Superior temporal gyrus (tissue), 1 donor: ENCODE results near the gene ZNF280A.
"Not testable (repeated sequence)": the region's sequence is repeated elsewhere in the genome, so short reads cannot be mapped to it uniquely, and the experiment has no call there.

ENCODE experiments used
- DNase-seq: peaks from one replicate; pipeline ENCODE4 v3.0.0-alpha.2; 2016; ENCODE audit errors: extremely low spot score

The ZNF280A gene

GRCh38 chr22:22538226-22538989 is 18.3 kb upstream of the ZNF280A start:
- no peak for DNase-seq

GRCh38 chr22:22536916-22537315 is 16.8 kb upstream of the ZNF280A start:
- no peak for DNase-seq

DNA sequence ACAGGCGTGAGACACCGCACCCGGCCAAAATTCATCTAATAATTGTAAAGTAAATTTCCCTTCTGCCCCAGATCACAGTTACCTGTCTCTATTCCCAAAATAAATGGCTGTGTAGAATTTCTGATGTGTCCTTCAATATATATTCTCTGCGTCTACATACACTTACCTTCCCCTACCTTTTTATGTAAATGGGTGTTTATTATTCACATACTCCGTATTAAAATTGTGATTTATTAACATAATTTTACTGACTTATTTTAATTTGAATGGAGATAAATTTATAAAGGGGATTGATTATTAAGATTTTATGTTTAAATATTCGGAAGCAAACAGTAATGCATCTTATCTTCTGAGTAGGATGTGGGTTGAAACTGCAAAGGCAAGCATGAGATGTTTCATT is 16.4 kb upstream of the ZNF280A start:
- no peak for DNase-seq

GRCh38 chr22:22535662-22536061 is 15.6 kb upstream of the ZNF280A start:
- DNase-seq = no peak

DNA sequence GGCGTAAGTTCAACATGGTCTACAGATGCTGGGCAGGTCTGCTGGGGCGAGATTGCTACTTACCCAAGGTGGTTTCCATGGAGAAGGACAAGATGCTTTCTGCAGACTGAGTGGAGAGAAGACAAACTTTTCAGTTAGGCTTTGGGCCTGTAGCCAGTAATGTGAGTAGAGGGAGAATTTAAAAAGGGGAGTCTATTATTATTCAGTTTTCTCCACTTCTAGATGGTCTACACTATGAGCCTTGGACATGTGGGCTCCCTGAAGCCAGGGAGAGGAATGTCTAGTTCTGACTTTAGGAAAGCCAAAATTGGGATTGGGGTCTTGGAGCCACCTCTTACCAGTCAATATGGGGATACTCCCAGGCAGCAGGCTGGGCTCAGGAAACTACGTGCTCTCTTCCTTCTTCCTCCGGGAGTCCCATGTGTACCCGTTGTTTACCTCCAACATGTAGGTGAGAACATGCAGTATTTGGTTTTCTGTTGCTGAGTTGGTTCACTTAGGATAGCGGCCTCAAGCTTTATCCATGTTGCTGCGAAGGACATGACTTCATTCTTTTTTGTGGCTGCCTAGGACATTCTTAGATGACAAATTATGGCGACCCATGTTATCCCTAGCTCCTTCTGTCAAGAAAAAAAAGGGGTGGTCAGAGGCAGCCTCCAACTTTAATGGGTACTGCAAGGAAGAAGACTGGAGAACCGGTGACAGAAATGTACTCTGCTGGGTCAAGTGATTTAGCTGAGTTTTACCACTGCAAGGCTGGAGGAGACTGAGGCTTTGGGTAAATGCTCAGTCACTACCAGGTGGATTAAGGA is 14.7 kb upstream of the ZNF280A start:
- no peak for DNase-seq

DNA sequence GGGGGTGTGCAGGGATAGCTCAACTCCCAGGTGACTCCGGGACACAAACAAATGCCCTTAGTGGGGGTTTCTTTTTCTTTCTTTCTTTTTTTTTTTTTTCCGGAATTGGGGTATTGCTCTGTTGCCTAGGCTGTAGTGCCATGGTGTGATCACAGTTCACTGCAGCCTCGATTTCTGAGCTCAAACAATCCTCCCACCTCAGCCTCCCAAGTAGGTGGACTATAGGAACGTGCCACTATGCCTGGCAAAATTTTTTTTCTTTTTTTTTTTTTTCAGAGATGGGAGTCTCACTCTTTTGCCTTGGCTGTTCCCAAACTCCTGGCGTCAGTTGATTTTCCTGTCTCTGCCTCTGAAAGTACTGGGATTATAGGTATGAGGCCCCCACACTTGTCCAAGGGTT is 13.8 kb upstream of the ZNF280A start:
- DNase-seq = no peak

- no peak for DNase-seq
Measured at GRCh38 chr22:22533417-22533816, 13.3 kb upstream of the ZNF280A start.

DNA sequence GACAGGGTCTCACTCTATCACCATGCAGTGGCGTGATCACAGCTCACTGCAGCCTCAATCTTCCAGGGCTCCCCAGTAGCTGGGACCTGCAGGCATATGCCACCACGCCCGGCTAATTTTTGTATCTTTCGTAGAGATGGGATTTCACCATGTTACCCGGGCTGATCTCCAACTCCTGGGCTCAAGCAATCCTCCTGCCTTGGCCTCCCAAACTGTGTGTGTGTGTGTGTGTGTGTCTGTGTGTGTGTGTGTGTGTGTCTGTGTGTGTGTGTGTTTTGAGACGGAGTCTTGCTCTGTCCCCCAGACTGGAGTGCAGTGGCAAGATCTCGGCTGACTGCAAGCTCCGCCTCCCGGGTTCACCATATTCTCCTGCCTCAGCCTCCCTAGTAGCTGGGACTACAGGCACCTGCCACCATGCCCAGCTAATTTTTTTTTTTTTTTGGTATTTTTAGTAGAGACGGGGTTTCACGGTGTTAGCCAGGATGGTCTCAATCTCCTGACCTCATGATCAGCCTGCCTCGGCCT is 12.5 kb upstream of the ZNF280A start:
- not testable (repeated sequence) for DNase-seq

DNA sequence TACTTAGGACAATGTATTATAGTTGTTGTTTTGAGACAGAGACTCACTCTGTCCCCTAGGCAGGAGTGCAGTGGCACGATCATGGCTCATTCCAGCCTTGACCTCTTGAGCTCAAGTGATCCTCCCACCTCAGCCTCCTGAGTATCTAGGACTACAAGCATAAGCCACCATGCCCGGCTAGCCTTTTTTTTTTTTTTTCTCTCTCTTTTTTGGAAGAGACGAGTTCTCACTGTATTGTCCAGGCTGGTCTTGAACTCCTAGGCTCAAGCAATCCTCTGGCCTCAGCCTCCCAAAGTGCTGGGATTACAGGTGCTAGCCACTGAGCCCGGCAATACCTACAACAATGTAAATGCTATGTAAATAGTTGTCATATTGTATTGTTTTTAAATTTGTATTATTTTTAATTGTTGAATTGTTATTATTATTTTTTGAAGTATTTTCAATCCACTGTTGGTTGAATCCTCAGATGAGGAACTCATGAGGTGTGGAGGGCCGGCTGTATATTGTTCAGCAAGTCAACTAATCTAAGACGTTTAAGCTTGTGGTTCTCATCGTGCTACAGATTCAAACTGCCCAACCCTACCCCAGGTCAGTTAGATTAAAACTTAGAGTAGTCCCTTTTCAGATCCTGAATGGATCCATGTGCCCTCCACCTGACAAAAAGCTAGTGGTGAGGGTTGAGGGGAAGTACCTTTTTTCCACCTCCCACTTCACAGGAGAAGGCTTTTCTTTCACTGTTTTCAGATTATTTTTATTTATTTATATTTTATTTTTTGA is 11.9 kb upstream of the ZNF280A start:
- no peak for DNase-seq

DNA sequence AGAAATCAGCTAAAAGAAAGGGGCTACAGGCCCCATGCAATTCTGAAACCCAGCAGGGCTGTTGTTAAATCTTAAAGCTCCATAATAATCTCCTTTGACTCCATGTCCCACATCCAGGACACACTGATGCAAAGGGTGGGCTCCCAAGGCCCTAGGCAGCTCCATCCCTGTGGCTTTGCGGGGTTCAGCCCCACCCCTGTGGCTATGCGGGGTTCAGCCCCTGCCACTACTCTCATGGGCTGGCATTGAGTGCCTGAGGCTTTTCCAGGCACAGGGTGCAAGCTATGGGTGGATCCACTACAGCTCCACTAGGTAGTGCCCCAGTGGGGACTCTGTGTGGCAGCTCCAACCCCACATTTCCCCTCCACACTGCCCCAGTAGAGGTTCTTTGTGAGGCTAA is 8.7 kb upstream of the ZNF280A start:
- DNase-seq = no peak

GRCh38 chr22:22527312-22527711 is 7.2 kb upstream of the ZNF280A start:
- no peak for DNase-seq

DNA sequence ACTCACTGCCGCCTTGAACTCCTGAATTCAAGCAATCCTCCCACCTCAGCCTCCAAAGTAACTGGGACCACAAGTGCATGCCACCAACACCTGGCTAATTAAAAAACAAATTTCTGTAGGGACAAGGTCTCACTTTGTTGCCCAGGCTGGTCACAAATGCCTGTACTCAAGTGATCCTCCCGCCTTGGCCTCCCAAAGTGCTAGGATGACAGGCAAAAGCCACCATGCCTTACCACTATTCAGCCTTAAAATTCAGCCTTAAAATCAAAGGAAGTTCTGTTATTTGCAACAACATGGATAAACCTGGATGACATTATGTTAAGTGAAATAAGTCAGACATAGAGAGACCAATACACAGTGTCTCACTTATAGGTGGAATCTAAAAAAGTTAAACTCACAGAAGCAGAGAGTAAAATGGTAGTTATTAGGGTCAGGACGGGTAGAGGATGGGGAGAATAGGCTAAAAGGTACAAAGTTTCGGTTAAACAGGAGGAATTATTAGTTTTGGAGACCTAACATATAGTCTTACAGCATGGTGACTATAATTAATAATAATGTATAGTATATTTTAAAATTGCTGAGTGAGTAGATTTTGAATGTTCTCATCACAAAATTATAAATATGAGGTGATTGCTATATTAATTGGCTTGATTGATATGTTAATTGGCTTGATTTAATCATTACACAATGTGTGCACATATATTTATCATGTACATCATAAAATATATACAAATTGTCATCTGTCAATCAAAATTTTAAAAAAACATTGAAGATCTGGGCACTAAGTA is 6.2 kb upstream of the ZNF280A start:
- DNase-seq = no peak

GRCh38 chr22:22523494-22523893 is 3.4 kb upstream of the ZNF280A start:
- no peak for DNase-seq

GRCh38 chr22:22521631-22522030 is 1.6 kb upstream of the ZNF280A start:
- no peak for DNase-seq

GRCh38 chr22:22520667-22521602 is 865 bp upstream of the ZNF280A start:
- DNase-seq = no peak

- no peak for DNase-seq
Measured at GRCh38 chr22:22519591-22519990, 479 bp downstream of the ZNF280A start.

DNA sequence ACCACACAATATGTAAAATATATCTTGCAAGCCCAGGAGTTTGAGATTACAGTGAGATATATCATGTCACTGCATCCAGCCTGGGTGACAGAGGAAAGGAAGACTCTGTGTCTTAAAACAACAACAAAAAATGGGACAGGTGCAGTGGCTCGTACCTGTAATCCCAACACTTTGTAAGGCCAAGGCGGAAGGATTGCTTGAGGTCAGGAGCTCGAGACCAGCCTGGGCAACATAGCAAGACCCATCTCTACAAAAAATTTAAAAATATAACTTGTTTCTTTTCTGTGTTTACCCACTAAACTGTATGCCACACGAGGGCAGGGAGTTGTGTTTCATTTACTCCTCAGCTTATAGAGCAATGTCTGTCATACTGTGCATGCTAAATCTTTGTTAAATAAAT is 3.1 kb downstream of the ZNF280A start:
- no peak for DNase-seq

DNA sequence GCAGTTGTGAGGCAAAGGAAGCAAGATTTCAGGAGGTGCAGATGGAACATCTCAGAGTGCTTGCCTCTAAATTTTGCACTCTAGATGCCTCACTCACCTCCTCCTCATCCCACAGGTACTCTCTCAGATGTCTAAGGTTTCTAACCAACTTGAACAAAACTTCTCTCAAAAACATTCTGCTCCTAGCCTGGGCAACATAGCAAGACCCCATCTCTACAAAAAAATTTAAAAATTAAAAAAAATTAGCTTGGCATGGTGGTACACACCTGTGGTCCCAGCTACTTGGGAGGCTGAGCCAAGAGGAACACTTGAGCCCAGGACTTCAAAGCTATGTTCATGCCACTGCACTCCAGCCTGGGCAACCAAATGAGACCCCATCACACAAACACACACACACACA is 4.2 kb downstream of the ZNF280A start:
- no peak for DNase-seq

- not testable (repeated sequence) for DNase-seq
Measured at GRCh38 chr22:22514431-22514830, 5.6 kb downstream of the ZNF280A start.

DNA sequence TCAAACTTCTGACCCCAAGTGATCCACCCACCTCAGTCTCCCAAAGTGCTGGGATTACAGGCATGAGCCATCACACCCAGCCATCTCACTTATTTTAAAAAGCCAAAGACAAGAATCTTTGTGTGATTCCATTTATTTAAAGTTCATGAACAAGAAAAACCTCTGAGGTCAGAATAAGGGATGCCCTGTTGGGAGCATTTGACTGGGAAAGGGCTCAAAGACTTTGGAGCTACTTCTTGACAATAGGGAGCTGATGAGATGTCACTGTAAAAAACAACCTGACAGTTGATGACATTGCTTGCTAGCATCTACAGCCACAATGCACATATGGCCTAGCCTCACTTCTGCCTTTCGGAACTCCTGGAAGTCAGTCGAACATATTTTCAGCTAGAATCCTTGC is 6.5 kb downstream of the ZNF280A start:
- no peak for DNase-seq
